ENCODE measurements around the gene PALD1. TPM values are rescaled to one million over a fixed set of nuclear protein-coding genes. Genes with fewer than 3 reads are reported as not detected.

The PALD1 gene
- total and polyA plus RNA-seq, 2 of the 4 experiments (the other 2 are of a cell fraction), result 0.12 to 0.18 TPM

GRCh38 chr10:70459774-70460490, 18.6 kb upstream of the PALD1 start (continued):
- no peak for TF ChIP-seq NFE2L2 (IDR thresholded peaks at IDR 0.05; ENCODE audit: low read depth, low read length)

GRCh38 chr10:70461397-70462348, 16.9 kb upstream of the PALD1 start:
- no peak overlapping the region for H4K5ac ChIP-seq (ENCODE audit: low read depth, low read length)
- no peak overlapping the region for H3K18ac ChIP-seq (ENCODE audit: low read depth, low read length)
- POLR2A ChIA-PET (ENCODE audit: unreplicated experiment), result no interaction called here
- DNase-seq, result peak; percentile 50
- CTCF ChIA-PET, result interaction anchor here (0.7 to 1.6 kb wide), 8 partner anchors 11 to 91 kb away, joined by 3 to 4 read pairs (median 3); no protein-coding TSS in a partner anchor
- H2BK15ac ChIP-seq (ENCODE audit: low read depth, low read length), result no peak overlapping the region
- H3K4me2 ChIP-seq (ENCODE audit: low read depth, low read length), result no peak overlapping the region
- BruUV-seq (replicated peaks), result no TSS peak
- peak; percentile 82 for ATAC-seq (ENCODE audit: low read depth)
- H3K23ac ChIP-seq (ENCODE audit: low read depth, low read length), result no peak overlapping the region
- 20% methylated on average over 2 of the region's 13 CpGs; no CpG with 5 or more reads in 1 of the 2 experiments for WGBS, 2 experiments (ENCODE audit: extremely low coverage in 2 of 2, insufficient read length in 1 of 2)
- peaks cover 24% of the 10 kb centered on the region for H3K27me3 ChIP-seq (ENCODE audit: control insufficient read depth, insufficient read depth, low read length)
- H3K9ac ChIP-seq (ENCODE audit: low read depth, low read length), result no peak overlapping the region
- H2BK20ac ChIP-seq (ENCODE audit: low read depth, low read length), result no peak overlapping the region
- H4K20me1 ChIP-seq (ENCODE audit: insufficient read depth, low read length), result no peaks in the 10 kb centered on the region
- H2AFZ ChIP-seq (replicated peaks; ENCODE audit: low read length, poor library complexity), result peak overlapping the region; percentile 45
- H3K9me1 ChIP-seq (ENCODE audit: insufficient read depth, low read length), result no peaks in the 10 kb centered on the region
- no peak overlapping the region for H2AK9ac ChIP-seq (replicated peaks; ENCODE audit: low read depth, low read length, poor library complexity)
- H3K56ac ChIP-seq (ENCODE audit: extremely low read depth, insufficient read depth, low read length), result no peak overlapping the region
- H3K27ac ChIP-seq (ENCODE audit: insufficient read depth, low read length), result no peak overlapping the region
- no peak overlapping the region for H3K4me3 ChIP-seq (ENCODE audit: insufficient read depth, low read depth, low read length)
- no peak overlapping the region for H4K91ac ChIP-seq (ENCODE audit: insufficient read depth, low read depth, low read length)
- dilution Hi-C loops (cut with HindIII; ENCODE audit: low sequenced_read_pairs, unreplicated experiment) (no loop called here), intact Hi-C loops (cut with micrococcal nuclease) (loop anchor here (1.0 to 5.0 kb wide), 3 partner anchors 79 to 421 kb away; no protein-coding TSS in a partner anchor), in situ Hi-C loops (cut with MboI; ENCODE audit: low sequenced_read_pairs) (loop anchor here (5.0 kb wide), 2 partner anchors 76 to 301 kb away; no protein-coding TSS in a partner anchor)
- peaks cover 2% of the 10 kb centered on the region; the same call in 1 of the 2 replicates for H3K4me1 ChIP-seq (ENCODE audit: control insufficient read depth, insufficient read depth, low read length)
- H3K14ac ChIP-seq (replicated peaks; ENCODE audit: low read depth, low read length), result no peak overlapping the region
- no peak overlapping the region for H2BK5ac ChIP-seq (ENCODE audit: low read depth, low read length, poor library complexity, severe bottlenecking)
- H4K8ac ChIP-seq (ENCODE audit: low read depth in 2 of 2, low read length in 2 of 2), result no peak overlapping the region
- no peak overlapping the region for H2BK120ac ChIP-seq (ENCODE audit: low read depth, low read length)
- H3K4ac ChIP-seq (ENCODE audit: low read depth, low read length), result no peak overlapping the region
- no peaks in the 10 kb centered on the region for H3K36me3 ChIP-seq (ENCODE audit: control insufficient read depth, insufficient read depth, low read length)
- H3K79me1 ChIP-seq (ENCODE audit: low read depth in 1 of 2, low read length in 2 of 2), result no peaks in the 10 kb centered on the region
- no peaks in the 10 kb centered on the region for H3K9me3 ChIP-seq (ENCODE audit: control insufficient read depth, insufficient read depth, low read length)
- no peak overlapping the region for H2AK5ac ChIP-seq (ENCODE audit: low read depth, low read length)
- no peak for TF ChIP-seq RCOR1 (IDR thresholded peaks at IDR 0.05; ENCODE audit: insufficient replicate concordance, low read length)
- TF ChIP-seq MAZ (IDR thresholded peaks at IDR 0.05; ENCODE audit: borderline replicate concordance, low read depth, low read length), result no peak
- TF ChIP-seq SMC3 (IDR thresholded peaks at IDR 0.05; ENCODE audit: low read depth, low read length), result peak; percentile 77
- TF ChIP-seq RFX5 (IDR thresholded peaks at IDR 0.05; ENCODE audit: low read depth, low read length), result no peak
- no peak for TF ChIP-seq BHLHE40 (IDR thresholded peaks at IDR 0.05; ENCODE audit: low read depth, low read length)
- no peak for TF ChIP-seq CEBPB (IDR thresholded peaks at IDR 0.05; ENCODE audit: low read depth, low read length)
- TF ChIP-seq, protein P1, sequence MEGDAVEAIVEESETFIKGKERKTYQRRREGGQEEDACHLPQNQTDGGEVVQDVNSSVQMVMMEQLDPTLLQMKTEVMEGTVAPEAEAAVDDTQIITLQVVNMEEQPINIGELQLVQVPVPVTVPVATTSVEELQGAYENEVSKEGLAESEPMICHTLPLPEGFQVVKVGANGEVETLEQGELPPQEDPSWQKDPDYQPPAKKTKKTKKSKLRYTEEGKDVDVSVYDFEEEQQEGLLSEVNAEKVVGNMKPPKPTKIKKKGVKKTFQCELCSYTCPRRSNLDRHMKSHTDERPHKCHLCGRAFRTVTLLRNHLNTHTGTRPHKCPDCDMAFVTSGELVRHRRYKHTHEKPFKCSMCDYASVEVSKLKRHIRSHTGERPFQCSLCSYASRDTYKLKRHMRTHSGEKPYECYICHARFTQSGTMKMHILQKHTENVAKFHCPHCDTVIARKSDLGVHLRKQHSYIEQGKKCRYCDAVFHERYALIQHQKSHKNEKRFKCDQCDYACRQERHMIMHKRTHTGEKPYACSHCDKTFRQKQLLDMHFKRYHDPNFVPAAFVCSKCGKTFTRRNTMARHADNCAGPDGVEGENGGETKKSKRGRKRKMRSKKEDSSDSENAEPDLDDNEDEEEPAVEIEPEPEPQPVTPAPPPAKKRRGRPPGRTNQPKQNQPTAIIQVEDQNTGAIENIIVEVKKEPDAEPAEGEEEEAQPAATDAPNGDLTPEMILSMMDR (conservative IDR thresholded peaks at IDR 0.05; ENCODE audit: low read depth, low read length), result peak; percentile 87
- no peak for TF ChIP-seq CHD1 (IDR thresholded peaks at IDR 0.05; ENCODE audit: low read depth, low read length)
- no peak for TF ChIP-seq POLR2A (IDR thresholded peaks at IDR 0.05; ENCODE audit: low read depth, low read length)
- TF ChIP-seq MAFK (IDR thresholded peaks at IDR 0.05; ENCODE audit: low read depth, low read length), result no peak
- TF ChIP-seq FOS (IDR thresholded peaks at IDR 0.05; ENCODE audit: low read depth, low read length), result no peak
- no peak for TF ChIP-seq NFE2L2 (IDR thresholded peaks at IDR 0.05; ENCODE audit: low read depth, low read length)

All from IMR-90 (cell line).